NCI-H748 (cell line): ENCODE results near the gene TRIM73.
"Not testable (repeated sequence)": the region's sequence is repeated elsewhere in the genome, so short reads cannot be mapped to it uniquely, and the experiment has no call there.

Source experiments
- DNase-seq: peaks from one replicate; lab custom pipeline; 2025; ENCODE audit not compliant: unreplicated experiment; lab: John Stamatoyannopoulos, UW

The TRIM73 gene

GRCh38 chr7:75395329-75395728, at the start of gene TRIM73:
Gene TRIM73, plus strand, starts transcription at chr7:75395629. Its CDS starts 3,305 bp downstream, at chr7:75398934.
- DNase-seq = not testable (repeated sequence)

GRCh38 chr7:75358671-75359541, 36.5 kb upstream of the TRIM73 start:
- not testable (repeated sequence) for DNase-seq

- not testable (repeated sequence) for DNase-seq
Observed at GRCh38 chr7:75359542-75359848, 35.9 kb upstream of the TRIM73 start.

GRCh38 chr7:75364079-75364478, 31.4 kb upstream of the TRIM73 start:
- DNase-seq = not testable (repeated sequence)

GRCh38 chr7:75366643-75367042, 28.8 kb upstream of the TRIM73 start:
- DNase-seq = not testable (repeated sequence)

GRCh38 chr7:75367313-75367712, 28.1 kb upstream of the TRIM73 start:
- not testable (repeated sequence) for DNase-seq

GRCh38 chr7:75374144-75374518, 21.3 kb upstream of the TRIM73 start:
- not testable (repeated sequence) for DNase-seq

GRCh38 chr7:75374519-75375317, 20.7 kb upstream of the TRIM73 start:
- DNase-seq = not testable (repeated sequence)

GRCh38 chr7:75393194-75393593, 2.2 kb upstream of the TRIM73 start:
- DNase-seq = not testable (repeated sequence)

GRCh38 chr7:75397865-75398264, 2.4 kb downstream of the TRIM73 start:
- not testable (repeated sequence) for DNase-seq

- not testable (repeated sequence) for DNase-seq
Observed at GRCh38 chr7:75398771-75399700, 3.6 kb downstream of the TRIM73 start.

GRCh38 chr7:75400575-75400974, 5.1 kb downstream of the TRIM73 start:
- DNase-seq = not testable (repeated sequence)

GRCh38 chr7:75403455-75404443, 8.3 kb downstream of the TRIM73 start:
- DNase-seq = not testable (repeated sequence)

GRCh38 chr7:75404663-75405062, 9.2 kb downstream of the TRIM73 start:
- DNase-seq = not testable (repeated sequence)

GRCh38 chr7:75409880-75410822, 14.7 kb downstream of the TRIM73 start:
- not testable (repeated sequence) for DNase-seq

GRCh38 chr7:75410823-75411173, 15.4 kb downstream of the TRIM73 start:
- not testable (repeated sequence) for DNase-seq

GRCh38 chr7:75414204-75414603, 18.8 kb downstream of the TRIM73 start:
- DNase-seq = not testable (repeated sequence)

GRCh38 chr7:75414708-75415427, 19.4 kb downstream of the TRIM73 start:
- not testable (repeated sequence) for DNase-seq
